Mucosa of gallbladder (tissue), 1 donor: Measurements from ENCODE around the gene NIN. TPM values are rescaled to one million over a fixed set of nuclear protein-coding genes. Genes with fewer than 3 reads are reported as not detected.
"Not testable (repeated sequence)": the region's sequence is repeated elsewhere in the genome, so short reads cannot be mapped to it uniquely, and the experiment has no call there.

Source experiments
- DNase-seq: peaks from one replicate; pipeline ENCODE4 v3.0.0-alpha.2; 2020; ENCODE audit warnings: low spot score
- total RNA-seq: library from RNA; stranded (reverse); gene quantifications from one replicate; pipeline ENCODE4 v1.2.1, GENCODE V29; 2021
- donor health status: DM: no; HTN: no; CAD: no.

NIN gene
- total RNA-seq, 1 donor from 2014 or later: 28.3 TPM

- DNase-seq: no peak
Measured at GRCh38 chr14:50719911-50720759, 110.8 kb downstream of the NIN start.

GRCh38 chr14:50718949-50719348 lies 112.0 kb downstream of the NIN start:
- no peak for DNase-seq

- no peak for DNase-seq
Measured at GRCh38 chr14:50717811-50718210, 113.2 kb downstream of the NIN start.

GRCh38 chr14:50714450-50715073 lies 116.4 kb downstream of the NIN start:
- no peak for DNase-seq

GRCh38 chr14:50711043-50711442 lies 119.9 kb downstream of the NIN start:
- no peak for DNase-seq

GRCh38 chr14:50705026-50705593 lies 125.9 kb downstream of the NIN start:
- DNase-seq: no peak

GRCh38 chr14:50704454-50705010 lies 126.4 kb downstream of the NIN start:
- DNase-seq: no peak

GRCh38 chr14:50697659-50698290 lies 133.2 kb downstream of the NIN start:
- no peak for DNase-seq

GRCh38 chr14:50694260-50694659 lies 136.7 kb downstream of the NIN start:
- DNase-seq: not testable (repeated sequence)

GRCh38 chr14:50688875-50689274 lies 142.1 kb downstream of the NIN start:
- DNase-seq: no peak

GRCh38 chr14:50679674-50680073 lies 151.3 kb downstream of the NIN start:
- no peak for DNase-seq

- DNase-seq: no peak
Measured at GRCh38 chr14:50678163-50678562, 152.8 kb downstream of the NIN start.

- no peak for DNase-seq
Measured at GRCh38 chr14:50677527-50678063, 153.4 kb downstream of the NIN start.

GRCh38 chr14:50676814-50677516 lies 154.0 kb downstream of the NIN start:
- no peak for DNase-seq

- no peak for DNase-seq
Measured at GRCh38 chr14:50675597-50675996, 155.4 kb downstream of the NIN start.

- DNase-seq: no peak
Measured at GRCh38 chr14:50670866-50671256, 160.1 kb downstream of the NIN start.

- no peak for DNase-seq
Measured at GRCh38 chr14:50670196-50670865, 160.6 kb downstream of the NIN start.
